GM12878 (cell line): ENCODE results near the gene KIF22. TPM values are rescaled to one million over a fixed set of nuclear protein-coding genes. Genes with fewer than 3 reads are reported as not detected.
A peak's percentile ranks its signal among the peaks of the same experiment; 100 is the strongest.

Experiments
- BMI1 ChIP-seq: fragments of 450-650 bp; IDR thresholded peaks from 2 replicates; pipeline ENCODE4 v1.6.1; 2016; ENCODE audit warnings: mild to moderate bottlenecking, moderate library complexity, borderline replicate concordance
- CHD1 ChIP-seq: IDR thresholded peaks from 2 replicates; pipeline ENCODE4 v1.6.1; 2012; ENCODE audit warnings: low read depth, low read length, improper control_type of control experiment
- CREM ChIP-seq: IDR thresholded peaks from 2 replicates; pipeline ENCODE4 v1.6.1; 2014; ENCODE audit warnings: antibody characterized with exemption, low read depth
- HDAC2 ChIP-seq: fragments of 200-600 bp; sonication (generic); IDR thresholded peaks from 2 replicates; pipeline ENCODE4 v1.6.1; 2017
- HDAC6 ChIP-seq: fragments of 200-600 bp; sonication (generic); IDR thresholded peaks from one replicate; pipeline ENCODE4 v1.8.0; 2017; ENCODE audit warnings: antibody characterized with exemption; ENCODE audit not compliant: unreplicated experiment
- HDGF ChIP-seq: fragments of 450-650 bp; IDR thresholded peaks from 2 replicates; pipeline ENCODE4 v1.6.1; 2016; ENCODE audit warnings: antibody characterized with exemption
- MTA3 ChIP-seq: IDR thresholded peaks from 2 replicates; pipeline ENCODE4 v1.6.1; 2012; ENCODE audit warnings: low read length, inconsistent platforms, borderline replicate concordance
- NRF1 ChIP-seq: conservative IDR thresholded peaks from 2 replicates; pipeline ENCODE4 v1.6.1; 2011; ENCODE audit warnings: mild to moderate bottlenecking, low read depth, low read length, improper control_type of control experiment
- POU2F2 ChIP-seq: IDR thresholded peaks from 3 replicates; pipeline ENCODE4 v1.6.1; 2011; ENCODE audit warnings: low read depth, mild to moderate bottlenecking, low read length, borderline replicate concordance
- SIX5 ChIP-seq: IDR thresholded peaks from 2 replicates; pipeline ENCODE4 v1.6.1; 2011; ENCODE audit warnings: mild to moderate bottlenecking, low read depth, low read length, moderate library complexity; ENCODE audit not compliant: severe bottlenecking
- TBL1XR1 ChIP-seq: IDR thresholded peaks from 2 replicates; pipeline ENCODE4 v1.6.1; 2012; ENCODE audit warnings: low read depth, low read length, improper control_type of control experiment
- ZNF217 ChIP-seq: fragments of 450-650 bp; IDR thresholded peaks from 2 replicates; pipeline ENCODE4 v1.6.1; 2017; ENCODE audit warnings: antibody characterized with exemption, mild to moderate bottlenecking
- ZNF274 ChIP-seq: IDR thresholded peaks from one replicate; pipeline ENCODE4 v1.8.0; 2011; ENCODE audit not compliant: insufficient read length, insufficient read depth
- polyA plus RNA-seq, 11 experiments: library from polyadenylated mRNA; depleted of rRNA in 4 of 11; unstranded in 6 of 11; stranded (reverse) in 5 of 11; fragments of >200 nt; fragmentation: Nextera tagmentation in 4 of 11; fragmentation: Illumina TruSeq in 1 of 11; extraction: Ambion mirVana in 4 of 11; extraction: Trizol in 1 of 11; gene quantifications; 1 replicate in 1 of 11; 2 replicates in 10 of 11; pipeline versions ENCODE4 v1.2.1 to v1.2.3, GENCODE V29; 2011 to 2016; ENCODE audit warnings: inconsistent platforms in 2 of 11, missing spikeins in 2 of 11, low read depth in 1 of 11
- total RNA-seq, 4 experiments: library from RNA; depleted of rRNA in 3 of 4; stranded (reverse); fragments of >200 nt in 3 of 4; fragmentation: Illumina TruSeq in 1 of 4; extraction: Trizol in 1 of 4; gene quantifications; 2 replicates each; pipeline versions ENCODE4 v1.2.1 to v1.2.3, GENCODE V29; 2013 to 2021
- TF ChIP-seq, protein P1 (sequence below): IDR thresholded peaks from 2 replicates; pipeline ENCODE4 v1.6.1; 2012; ENCODE audit warnings: mild to moderate bottlenecking, low read depth, low read length
- TF ChIP-seq, protein P2 (sequence below): IDR thresholded peaks from 2 replicates; pipeline ENCODE4 v1.6.1; 2012; ENCODE audit warnings: low read length, inconsistent platforms
- TF ChIP-seq, protein P3 (sequence below): fragments of 450-650 bp; IDR thresholded peaks from 2 replicates; pipeline ENCODE4 v1.6.1; 2014; ENCODE audit warnings: mild to moderate bottlenecking
- TF ChIP-seq, protein P4 (sequence below): fragments of 450-650 bp; IDR thresholded peaks from 2 replicates; pipeline ENCODE4 v1.6.1; 2017; ENCODE audit warnings: mild to moderate bottlenecking
- TF ChIP-seq, protein P5 (sequence below): IDR thresholded peaks from 2 replicates; pipeline ENCODE4 v1.6.1; 2012; ENCODE audit warnings: low read depth, low read length, improper control_type of control experiment
- TF ChIP-seq, protein P6 (sequence below): fragments of 450-650 bp; IDR thresholded peaks from 2 replicates; pipeline ENCODE4 v1.6.1; 2016; ENCODE audit warnings: mild to moderate bottlenecking
- TF ChIP-seq, protein P7 (sequence below): IDR thresholded peaks from 2 replicates; pipeline ENCODE4 v1.6.1; 2012; ENCODE audit warnings: low read depth, low read length, improper control_type of control experiment

KIF22 gene
- total and polyA plus RNA-seq, 10 of the 15 experiments (the other 5 are each of a cell fraction or from before 2014, with no cell fraction given), result 7.6 to 158 (median 132) TPM

DNA sequence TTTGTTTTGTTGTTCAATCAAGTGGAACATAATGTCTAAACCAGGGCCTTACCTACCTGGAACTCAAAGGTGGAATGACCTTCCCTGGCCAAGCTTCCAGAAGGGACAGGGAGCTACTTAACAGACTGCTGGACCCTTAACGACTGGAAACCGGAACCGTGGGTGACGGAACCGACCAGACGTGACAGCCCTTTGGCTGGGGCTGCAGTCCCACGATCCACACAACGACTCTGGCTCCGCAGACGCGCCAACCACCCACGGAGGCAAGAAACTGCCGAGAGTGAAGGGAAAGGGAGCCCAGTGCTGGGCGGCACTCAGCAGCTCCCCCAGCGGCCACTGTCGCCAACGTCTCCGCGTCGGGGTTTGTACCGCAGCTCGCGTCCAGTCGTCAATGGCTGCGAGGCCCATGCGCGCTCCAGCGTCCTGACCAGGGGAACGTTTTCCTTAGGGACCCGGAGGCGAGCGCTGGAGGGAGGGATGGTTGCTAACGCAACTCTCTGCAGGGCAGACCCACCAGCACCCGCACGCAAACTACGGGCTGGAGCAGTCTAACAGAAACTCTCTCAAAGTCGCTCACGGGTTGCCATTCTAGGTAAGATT, 5.5 kb upstream of the KIF22 start (continued):
- TF ChIP-seq, protein P1, sequence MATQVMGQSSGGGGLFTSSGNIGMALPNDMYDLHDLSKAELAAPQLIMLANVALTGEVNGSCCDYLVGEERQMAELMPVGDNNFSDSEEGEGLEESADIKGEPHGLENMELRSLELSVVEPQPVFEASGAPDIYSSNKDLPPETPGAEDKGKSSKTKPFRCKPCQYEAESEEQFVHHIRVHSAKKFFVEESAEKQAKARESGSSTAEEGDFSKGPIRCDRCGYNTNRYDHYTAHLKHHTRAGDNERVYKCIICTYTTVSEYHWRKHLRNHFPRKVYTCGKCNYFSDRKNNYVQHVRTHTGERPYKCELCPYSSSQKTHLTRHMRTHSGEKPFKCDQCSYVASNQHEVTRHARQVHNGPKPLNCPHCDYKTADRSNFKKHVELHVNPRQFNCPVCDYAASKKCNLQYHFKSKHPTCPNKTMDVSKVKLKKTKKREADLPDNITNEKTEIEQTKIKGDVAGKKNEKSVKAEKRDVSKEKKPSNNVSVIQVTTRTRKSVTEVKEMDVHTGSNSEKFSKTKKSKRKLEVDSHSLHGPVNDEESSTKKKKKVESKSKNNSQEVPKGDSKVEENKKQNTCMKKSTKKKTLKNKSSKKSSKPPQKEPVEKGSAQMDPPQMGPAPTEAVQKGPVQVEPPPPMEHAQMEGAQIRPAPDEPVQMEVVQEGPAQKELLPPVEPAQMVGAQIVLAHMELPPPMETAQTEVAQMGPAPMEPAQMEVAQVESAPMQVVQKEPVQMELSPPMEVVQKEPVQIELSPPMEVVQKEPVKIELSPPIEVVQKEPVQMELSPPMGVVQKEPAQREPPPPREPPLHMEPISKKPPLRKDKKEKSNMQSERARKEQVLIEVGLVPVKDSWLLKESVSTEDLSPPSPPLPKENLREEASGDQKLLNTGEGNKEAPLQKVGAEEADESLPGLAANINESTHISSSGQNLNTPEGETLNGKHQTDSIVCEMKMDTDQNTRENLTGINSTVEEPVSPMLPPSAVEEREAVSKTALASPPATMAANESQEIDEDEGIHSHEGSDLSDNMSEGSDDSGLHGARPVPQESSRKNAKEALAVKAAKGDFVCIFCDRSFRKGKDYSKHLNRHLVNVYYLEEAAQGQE, result no peak
- TF ChIP-seq SIX5, result no peak
- TF ChIP-seq, protein P2, sequence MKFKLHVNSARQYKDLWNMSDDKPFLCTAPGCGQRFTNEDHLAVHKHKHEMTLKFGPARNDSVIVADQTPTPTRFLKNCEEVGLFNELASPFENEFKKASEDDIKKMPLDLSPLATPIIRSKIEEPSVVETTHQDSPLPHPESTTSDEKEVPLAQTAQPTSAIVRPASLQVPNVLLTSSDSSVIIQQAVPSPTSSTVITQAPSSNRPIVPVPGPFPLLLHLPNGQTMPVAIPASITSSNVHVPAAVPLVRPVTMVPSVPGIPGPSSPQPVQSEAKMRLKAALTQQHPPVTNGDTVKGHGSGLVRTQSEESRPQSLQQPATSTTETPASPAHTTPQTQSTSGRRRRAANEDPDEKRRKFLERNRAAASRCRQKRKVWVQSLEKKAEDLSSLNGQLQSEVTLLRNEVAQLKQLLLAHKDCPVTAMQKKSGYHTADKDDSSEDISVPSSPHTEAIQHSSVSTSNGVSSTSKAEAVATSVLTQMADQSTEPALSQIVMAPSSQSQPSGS, result no peak
- no peak for TF ChIP-seq ZNF217
- TF ChIP-seq CHD1, result no peak
- no peak for TF ChIP-seq HDAC6
- no peak for TF ChIP-seq BMI1
- TF ChIP-seq ZNF274, result no peak
- peak; percentile 49; the same call in 1 of the 2 replicates for TF ChIP-seq CREM
- TF ChIP-seq NRF1, result no peak
- TF ChIP-seq, protein P3, sequence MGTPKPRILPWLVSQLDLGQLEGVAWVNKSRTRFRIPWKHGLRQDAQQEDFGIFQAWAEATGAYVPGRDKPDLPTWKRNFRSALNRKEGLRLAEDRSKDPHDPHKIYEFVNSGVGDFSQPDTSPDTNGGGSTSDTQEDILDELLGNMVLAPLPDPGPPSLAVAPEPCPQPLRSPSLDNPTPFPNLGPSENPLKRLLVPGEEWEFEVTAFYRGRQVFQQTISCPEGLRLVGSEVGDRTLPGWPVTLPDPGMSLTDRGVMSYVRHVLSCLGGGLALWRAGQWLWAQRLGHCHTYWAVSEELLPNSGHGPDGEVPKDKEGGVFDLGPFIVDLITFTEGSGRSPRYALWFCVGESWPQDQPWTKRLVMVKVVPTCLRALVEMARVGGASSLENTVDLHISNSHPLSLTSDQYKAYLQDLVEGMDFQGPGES, result no peak
- no peak for TF ChIP-seq TBL1XR1
- peak; percentile 32; the same call in 1 of the 3 replicates for TF ChIP-seq POU2F2
- TF ChIP-seq, protein P4, sequence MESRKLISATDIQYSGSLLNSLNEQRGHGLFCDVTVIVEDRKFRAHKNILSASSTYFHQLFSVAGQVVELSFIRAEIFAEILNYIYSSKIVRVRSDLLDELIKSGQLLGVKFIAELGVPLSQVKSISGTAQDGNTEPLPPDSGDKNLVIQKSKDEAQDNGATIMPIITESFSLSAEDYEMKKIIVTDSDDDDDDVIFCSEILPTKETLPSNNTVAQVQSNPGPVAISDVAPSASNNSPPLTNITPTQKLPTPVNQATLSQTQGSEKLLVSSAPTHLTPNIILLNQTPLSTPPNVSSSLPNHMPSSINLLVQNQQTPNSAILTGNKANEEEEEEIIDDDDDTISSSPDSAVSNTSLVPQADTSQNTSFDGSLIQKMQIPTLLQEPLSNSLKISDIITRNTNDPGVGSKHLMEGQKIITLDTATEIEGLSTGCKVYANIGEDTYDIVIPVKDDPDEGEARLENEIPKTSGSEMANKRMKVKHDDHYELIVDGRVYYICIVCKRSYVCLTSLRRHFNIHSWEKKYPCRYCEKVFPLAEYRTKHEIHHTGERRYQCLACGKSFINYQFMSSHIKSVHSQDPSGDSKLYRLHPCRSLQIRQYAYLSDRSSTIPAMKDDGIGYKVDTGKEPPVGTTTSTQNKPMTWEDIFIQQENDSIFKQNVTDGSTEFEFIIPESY, result no peak; the same call in 1 of the 2 replicates
- no peak for TF ChIP-seq MTA3
- TF ChIP-seq, protein P5, sequence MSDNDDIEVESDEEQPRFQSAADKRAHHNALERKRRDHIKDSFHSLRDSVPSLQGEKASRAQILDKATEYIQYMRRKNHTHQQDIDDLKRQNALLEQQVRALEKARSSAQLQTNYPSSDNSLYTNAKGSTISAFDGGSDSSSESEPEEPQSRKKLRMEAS, result no peak
- TF ChIP-seq, protein P6, sequence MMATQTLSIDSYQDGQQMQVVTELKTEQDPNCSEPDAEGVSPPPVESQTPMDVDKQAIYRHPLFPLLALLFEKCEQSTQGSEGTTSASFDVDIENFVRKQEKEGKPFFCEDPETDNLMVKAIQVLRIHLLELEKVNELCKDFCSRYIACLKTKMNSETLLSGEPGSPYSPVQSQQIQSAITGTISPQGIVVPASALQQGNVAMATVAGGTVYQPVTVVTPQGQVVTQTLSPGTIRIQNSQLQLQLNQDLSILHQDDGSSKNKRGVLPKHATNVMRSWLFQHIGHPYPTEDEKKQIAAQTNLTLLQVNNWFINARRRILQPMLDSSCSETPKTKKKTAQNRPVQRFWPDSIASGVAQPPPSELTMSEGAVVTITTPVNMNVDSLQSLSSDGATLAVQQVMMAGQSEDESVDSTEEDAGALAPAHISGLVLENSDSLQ, result no peak
- TF ChIP-seq HDGF, result no peak
- no peak for TF ChIP-seq HDAC2
- TF ChIP-seq, protein P7, sequence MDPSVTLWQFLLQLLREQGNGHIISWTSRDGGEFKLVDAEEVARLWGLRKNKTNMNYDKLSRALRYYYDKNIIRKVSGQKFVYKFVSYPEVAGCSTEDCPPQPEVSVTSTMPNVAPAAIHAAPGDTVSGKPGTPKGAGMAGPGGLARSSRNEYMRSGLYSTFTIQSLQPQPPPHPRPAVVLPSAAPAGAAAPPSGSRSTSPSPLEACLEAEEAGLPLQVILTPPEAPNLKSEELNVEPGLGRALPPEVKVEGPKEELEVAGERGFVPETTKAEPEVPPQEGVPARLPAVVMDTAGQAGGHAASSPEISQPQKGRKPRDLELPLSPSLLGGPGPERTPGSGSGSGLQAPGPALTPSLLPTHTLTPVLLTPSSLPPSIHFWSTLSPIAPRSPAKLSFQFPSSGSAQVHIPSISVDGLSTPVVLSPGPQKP, result no peak
